Fibroblast of lung (primary cell): ENCODE results near the gene FHAD1. TPM values are rescaled to one million over a fixed set of nuclear protein-coding genes. Genes with fewer than 3 reads are reported as not detected.

Source experiments
- DNase-seq, 2 donors: peaks; one replicate each; pipeline versions ENCODE4 v3.0.0 to v3.0.0-alpha.2; 2010; ENCODE audit warnings: low read depth in 2 of 2
- H2AFZ ChIP-seq: 2 replicates; pipeline ENCODE4 v1.5.1; 2012; ENCODE audit warnings: low read length, control low read depth, inconsistent platforms
- H3K27ac ChIP-seq: 2 replicates; pipeline ENCODE4 v1.5.1; 2011; ENCODE audit warnings: low read length, control low read depth; ENCODE audit not compliant: insufficient read depth
- H3K27me3 ChIP-seq: 2 replicates; pipeline ENCODE4 v1.5.1; 2011; ENCODE audit warnings: mild to moderate bottlenecking, low read length; ENCODE audit not compliant: control insufficient read depth, insufficient read depth
- H3K36me3 ChIP-seq: 2 replicates; pipeline ENCODE4 v1.5.1; 2011; ENCODE audit warnings: low read length; ENCODE audit not compliant: control insufficient read depth, insufficient read depth
- H3K4me1 ChIP-seq: 2 replicates; pipeline ENCODE4 v1.5.1; 2011; ENCODE audit warnings: low read length; ENCODE audit not compliant: control insufficient read depth, insufficient read depth; ENCODE audit errors: extremely low read depth
- H3K4me2 ChIP-seq: 2 replicates; pipeline ENCODE4 v1.5.1; 2011; ENCODE audit warnings: low read length, control low read depth; ENCODE audit not compliant: insufficient read depth; ENCODE audit errors: extremely low read depth
- H3K4me3 ChIP-seq, 4 experiments: fragments of 200-600 bp in 1 of 4; sonication (generic) in 1 of 4; replicated peaks in 1 of 4; 2 replicates each; pipeline ENCODE4 v1.5.1; 2011 to 2016; ENCODE audit warnings: low read length in 4 of 4, low read depth in 3 of 4, mild to moderate bottlenecking in 3 of 4, control low read depth in 2 of 4, inconsistent platforms in 1 of 4, mixed read lengths in 1 of 4; ENCODE audit not compliant: insufficient read depth in 1 of 4; ENCODE audit errors: control extremely low read depth in 1 of 4
- H3K79me2 ChIP-seq: 2 replicates; pipeline ENCODE4 v1.5.1; 2012; ENCODE audit warnings: mild to moderate bottlenecking, low read length, inconsistent platforms; ENCODE audit not compliant: control insufficient read depth, insufficient read depth
- H3K9ac ChIP-seq: 2 replicates; pipeline ENCODE4 v1.5.1; 2011; ENCODE audit warnings: mild to moderate bottlenecking, low read length, control low read depth; ENCODE audit not compliant: insufficient read depth
- H3K9me3 ChIP-seq: 2 replicates; pipeline ENCODE4 v1.5.1; 2012; ENCODE audit warnings: low read depth, low read length; ENCODE audit not compliant: control insufficient read depth, insufficient read depth
- H4K20me1 ChIP-seq: 2 replicates; pipeline ENCODE4 v1.5.1; 2011; ENCODE audit warnings: low read length; ENCODE audit not compliant: control insufficient read depth, insufficient read depth; ENCODE audit errors: extremely low read depth
- CTCF ChIP-seq, 2 donors: IDR thresholded peaks in 1 of 2; conservative IDR thresholded peaks in 1 of 2; 1 replicate in 1 of 2; 2 replicates in 1 of 2; pipeline ENCODE4 v1.5.1; 2011 to 2012; ENCODE audit warnings: low read length in 2 of 2, control low read depth in 1 of 2, inconsistent platforms in 1 of 2, low read depth in 1 of 2, mild to moderate bottlenecking in 1 of 2
- EZH2 ChIP-seq: IDR thresholded peaks from 2 replicates; pipeline ENCODE4 v1.5.1; 2012; ENCODE audit warnings: low read length, control low read depth, mild to moderate bottlenecking; ENCODE audit errors: missing control alignments
- polyA plus RNA-seq, 2 donors: library from polyadenylated mRNA; depleted of rRNA in 1 of 2; stranded (reverse) in 1 of 2; unstranded in 1 of 2; fragments of >200 nt; gene quantifications; 2 replicates each; pipeline ENCODE4 v1.2.1, GENCODE V29; 2011 to 2012; ENCODE audit warnings: missing spikeins in 1 of 2
- total RNA-seq: library from RNA; depleted of rRNA; stranded (reverse); fragments of >200 nt; gene quantifications from 2 replicates; pipeline ENCODE4 v1.2.1, GENCODE V29; 2014

Gene FHAD1
- total and polyA plus RNA-seq, 2 donors (not counting 1 experiment from before 2014, with no cell fraction given), result 0.09 to 0.66 TPM

- Histone ChIP-seq H4K20me1 (no peaks in the 10 kb centered on the region), H3K27ac (no peak overlapping the region), H3K27me3 (no peaks in the 10 kb centered on the region), H3K9me3 (no peaks in the 10 kb centered on the region), H3K79me2 (no peaks in the 10 kb centered on the region), H2AFZ (no peak overlapping the region), H3K4me3 (no peak overlapping the region), H3K36me3 (no peaks in the 10 kb centered on the region), H3K4me2 (no peak overlapping the region), H3K4me1 (peaks cover 14% of the 10 kb centered on the region), H3K9ac (no peak overlapping the region)
- no peak for TF ChIP-seq CTCF (conservative IDR thresholded peaks at IDR 0.05 in 1 of 2, IDR thresholded peaks at IDR 0.05 in 1 of 2; ENCODE audit: low read depth in 1 of 2, low read length in 2 of 2)
- no peak for TF ChIP-seq EZH2
- no peak for DNase-seq
Measured at GRCh38 chr1:15207829-15208429, 39.1 kb upstream of the FHAD1 start.

GRCh38 chr1:15210651-15211375 lies 36.2 kb upstream of the FHAD1 start:
- Histone ChIP-seq H3K36me3 (peaks cover 1% of the 10 kb centered on the region), H3K4me1 (peaks cover 30% of the 10 kb centered on the region), H3K27ac (no peak overlapping the region), H2AFZ (no peak overlapping the region), H3K9ac (no peak overlapping the region), H4K20me1 (no peaks in the 10 kb centered on the region), H3K79me2 (no peaks in the 10 kb centered on the region), H3K4me2 (no peak overlapping the region), H3K9me3 (no peaks in the 10 kb centered on the region), H3K4me3 (no peak overlapping the region), H3K27me3 (no peaks in the 10 kb centered on the region)
- TF ChIP-seq CTCF (conservative IDR thresholded peaks at IDR 0.05 in 1 of 2, IDR thresholded peaks at IDR 0.05 in 1 of 2; ENCODE audit: low read depth in 1 of 2, low read length in 2 of 2) (no peak), EZH2 (no peak)
- no peak for DNase-seq

- H3K27me3 ChIP-seq, result no peaks in the 10 kb centered on the region
- H3K27ac ChIP-seq, result no peak overlapping the region
- no peaks in the 10 kb centered on the region for H3K79me2 ChIP-seq
- TF ChIP-seq CTCF (conservative IDR thresholded peaks at IDR 0.05 in 1 of 2, IDR thresholded peaks at IDR 0.05 in 1 of 2; ENCODE audit: low read depth in 1 of 2, low read length in 2 of 2) (no peak), EZH2 (no peak)
- H2AFZ ChIP-seq, result no peak overlapping the region
- no peak overlapping the region for H3K9ac ChIP-seq
- DNase-seq, result no peak
- no peak overlapping the region for H3K4me3 ChIP-seq
- H3K36me3 ChIP-seq, result peaks cover 1% of the 10 kb centered on the region
- H3K4me1 ChIP-seq, result peaks cover 30% of the 10 kb centered on the region
- H3K4me2 ChIP-seq, result no peak overlapping the region
- H3K9me3 ChIP-seq, result no peaks in the 10 kb centered on the region
- no peaks in the 10 kb centered on the region for H4K20me1 ChIP-seq
Measured at GRCh38 chr1:15211424-15211823, 35.6 kb upstream of the FHAD1 start.
